ENCODE results near the gene UFL1. TPM values are rescaled to one million over a fixed set of nuclear protein-coding genes. Genes with fewer than 3 reads are reported as not detected.

UFL1 gene
- total and polyA plus RNA-seq, 2 experiments from 2014 or later = 9.0 to 9.9 TPM

DNA sequence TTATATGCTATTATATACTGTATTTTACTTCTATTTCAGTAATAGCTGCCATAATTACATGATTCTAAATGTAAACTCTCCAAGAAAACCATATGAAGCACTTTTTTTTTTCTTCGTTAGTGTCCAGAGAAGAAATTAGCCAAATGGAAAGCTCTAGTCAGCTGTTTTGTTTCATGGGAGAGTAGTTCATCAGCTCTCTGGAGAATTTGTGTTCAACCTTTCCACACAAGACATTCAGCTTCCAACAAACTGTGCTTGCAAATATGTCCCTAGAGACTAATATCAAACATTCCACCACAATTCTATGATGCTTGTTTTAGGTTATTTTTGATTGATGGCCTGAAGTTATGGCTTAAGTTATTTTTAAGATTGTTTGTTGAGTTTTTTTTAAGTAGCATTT, 60.8 kb downstream of the UFL1 start:
- Histone ChIP-seq H3K9me2 (ENCODE audit: insufficient read depth) (no peaks in the 10 kb centered on the region), H3K79me2 (replicated peaks; ENCODE audit: insufficient read depth) (no peaks in the 10 kb centered on the region), H3K36me3 (ENCODE audit: insufficient read depth) (no peaks in the 10 kb centered on the region), H3K4me3 (no peak overlapping the region), H3K27ac (ENCODE audit: low read depth) (no peak overlapping the region), H4K20me1 (replicated peaks; ENCODE audit: insufficient read depth) (no peaks in the 10 kb centered on the region), H3K27me3 (ENCODE audit: insufficient read depth) (no peaks in the 10 kb centered on the region), H3K4me2 (no peak overlapping the region), H3K4me1 (ENCODE audit: insufficient read depth) (no peaks in the 10 kb centered on the region), H3F3A (replicated peaks; ENCODE audit: low read depth) (no peaks in the 10 kb centered on the region), H2AFZ (no peak overlapping the region)
- Mint-ChIP-seq H3K36me3 (ENCODE audit: low read depth) (no peaks in the 10 kb centered on the region), H3K9me3 (no peaks in the 10 kb centered on the region), H3K27ac (no peak overlapping the region), H3K4me3 (no peak overlapping the region), H3K27me3 (ENCODE audit: insufficient read depth, low read depth, poor library complexity) (no peaks in the 10 kb centered on the region), H3K4me1 (no peaks in the 10 kb centered on the region)
- ATAC-seq = no peak
- no peak for DNase-seq (ENCODE audit: low spot score)
- no peak for TF ChIP-seq EZH2phosphoT487 (IDR thresholded peaks at IDR 0.05; ENCODE audit: unreplicated experiment)
- no peak for TF ChIP-seq STAT1 (IDR thresholded peaks at IDR 0.05; ENCODE audit: unreplicated experiment)
- TF ChIP-seq JUNB (IDR thresholded peaks at IDR 0.05; ENCODE audit: unreplicated experiment) = no peak
- TF ChIP-seq, protein P1, sequence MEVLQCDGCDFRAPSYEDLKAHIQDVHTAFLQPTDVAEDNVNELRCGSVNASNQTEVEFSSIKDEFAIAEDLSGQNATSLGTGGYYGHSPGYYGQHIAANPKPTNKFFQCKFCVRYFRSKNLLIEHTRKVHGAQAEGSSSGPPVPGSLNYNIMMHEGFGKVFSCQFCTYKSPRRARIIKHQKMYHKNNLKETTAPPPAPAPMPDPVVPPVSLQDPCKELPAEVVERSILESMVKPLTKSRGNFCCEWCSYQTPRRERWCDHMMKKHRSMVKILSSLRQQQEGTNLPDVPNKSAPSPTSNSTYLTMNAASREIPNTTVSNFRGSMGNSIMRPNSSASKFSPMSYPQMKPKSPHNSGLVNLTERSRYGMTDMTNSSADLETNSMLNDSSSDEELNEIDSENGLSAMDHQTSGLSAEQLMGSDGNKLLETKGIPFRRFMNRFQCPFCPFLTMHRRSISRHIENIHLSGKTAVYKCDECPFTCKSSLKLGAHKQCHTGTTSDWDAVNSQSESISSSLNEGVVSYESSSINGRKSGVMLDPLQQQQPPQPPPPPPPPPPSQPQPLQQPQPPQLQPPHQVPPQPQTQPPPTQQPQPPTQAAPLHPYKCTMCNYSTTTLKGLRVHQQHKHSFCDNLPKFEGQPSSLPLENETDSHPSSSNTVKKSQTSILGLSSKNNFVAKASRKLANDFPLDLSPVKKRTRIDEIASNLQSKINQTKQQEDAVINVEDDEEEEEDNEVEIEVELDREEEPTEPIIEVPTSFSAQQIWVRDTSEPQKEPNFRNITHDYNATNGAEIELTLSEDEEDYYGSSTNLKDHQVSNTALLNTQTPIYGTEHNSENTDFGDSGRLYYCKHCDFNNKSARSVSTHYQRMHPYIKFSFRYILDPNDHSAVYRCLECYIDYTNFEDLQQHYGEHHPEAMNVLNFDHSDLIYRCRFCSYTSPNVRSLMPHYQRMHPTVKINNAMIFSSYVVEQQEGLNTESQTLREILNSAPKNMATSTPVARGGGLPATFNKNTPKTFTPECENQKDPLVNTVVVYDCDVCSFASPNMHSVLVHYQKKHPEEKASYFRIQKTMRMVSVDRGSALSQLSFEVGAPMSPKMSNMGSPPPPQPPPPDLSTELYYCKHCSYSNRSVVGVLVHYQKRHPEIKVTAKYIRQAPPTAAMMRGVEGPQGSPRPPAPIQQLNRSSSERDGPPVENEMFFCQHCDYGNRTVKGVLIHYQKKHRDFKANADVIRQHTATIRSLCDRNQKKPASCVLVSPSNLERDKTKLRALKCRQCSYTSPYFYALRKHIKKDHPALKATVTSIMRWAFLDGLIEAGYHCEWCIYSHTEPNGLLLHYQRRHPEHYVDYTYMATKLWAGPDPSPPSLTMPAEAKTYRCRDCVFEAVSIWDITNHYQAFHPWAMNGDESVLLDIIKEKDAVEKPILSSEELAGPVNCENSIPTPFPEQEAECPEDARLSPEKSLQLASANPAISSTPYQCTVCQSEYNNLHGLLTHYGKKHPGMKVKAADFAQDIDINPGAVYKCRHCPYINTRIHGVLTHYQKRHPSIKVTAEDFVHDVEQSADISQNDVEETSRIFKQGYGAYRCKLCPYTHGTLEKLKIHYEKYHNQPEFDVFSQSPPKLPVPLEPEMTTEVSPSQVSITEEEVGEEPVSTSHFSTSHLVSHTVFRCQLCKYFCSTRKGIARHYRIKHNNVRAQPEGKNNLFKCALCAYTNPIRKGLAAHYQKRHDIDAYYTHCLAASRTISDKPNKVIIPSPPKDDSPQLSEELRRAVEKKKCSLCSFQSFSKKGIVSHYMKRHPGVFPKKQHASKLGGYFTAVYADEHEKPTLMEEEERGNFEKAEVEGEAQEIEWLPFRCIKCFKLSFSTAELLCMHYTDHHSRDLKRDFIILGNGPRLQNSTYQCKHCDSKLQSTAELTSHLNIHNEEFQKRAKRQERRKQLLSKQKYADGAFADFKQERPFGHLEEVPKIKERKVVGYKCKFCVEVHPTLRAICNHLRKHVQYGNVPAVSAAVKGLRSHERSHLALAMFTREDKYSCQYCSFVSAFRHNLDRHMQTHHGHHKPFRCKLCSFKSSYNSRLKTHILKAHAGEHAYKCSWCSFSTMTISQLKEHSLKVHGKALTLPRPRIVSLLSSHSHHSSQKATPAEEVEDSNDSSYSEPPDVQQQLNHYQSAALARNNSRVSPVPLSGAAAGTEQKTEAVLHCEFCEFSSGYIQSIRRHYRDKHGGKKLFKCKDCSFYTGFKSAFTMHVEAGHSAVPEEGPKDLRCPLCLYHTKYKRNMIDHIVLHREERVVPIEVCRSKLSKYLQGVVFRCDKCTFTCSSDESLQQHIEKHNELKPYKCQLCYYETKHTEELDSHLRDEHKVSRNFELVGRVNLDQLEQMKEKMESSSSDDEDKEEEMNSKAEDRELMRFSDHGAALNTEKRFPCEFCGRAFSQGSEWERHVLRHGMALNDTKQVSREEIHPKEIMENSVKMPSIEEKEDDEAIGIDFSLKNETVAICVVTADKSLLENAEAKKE (CRISPR knock-in tag; IDR thresholded peaks at IDR 0.05) = no peak
- TF ChIP-seq ZNF331 (CRISPR knock-in tag; IDR thresholded peaks at IDR 0.05; ENCODE audit: low read depth) = no peak
- TF ChIP-seq POLR2AphosphoS5 (IDR thresholded peaks at IDR 0.05; ENCODE audit: low read depth) = no peak
- TF ChIP-seq, protein P2, sequence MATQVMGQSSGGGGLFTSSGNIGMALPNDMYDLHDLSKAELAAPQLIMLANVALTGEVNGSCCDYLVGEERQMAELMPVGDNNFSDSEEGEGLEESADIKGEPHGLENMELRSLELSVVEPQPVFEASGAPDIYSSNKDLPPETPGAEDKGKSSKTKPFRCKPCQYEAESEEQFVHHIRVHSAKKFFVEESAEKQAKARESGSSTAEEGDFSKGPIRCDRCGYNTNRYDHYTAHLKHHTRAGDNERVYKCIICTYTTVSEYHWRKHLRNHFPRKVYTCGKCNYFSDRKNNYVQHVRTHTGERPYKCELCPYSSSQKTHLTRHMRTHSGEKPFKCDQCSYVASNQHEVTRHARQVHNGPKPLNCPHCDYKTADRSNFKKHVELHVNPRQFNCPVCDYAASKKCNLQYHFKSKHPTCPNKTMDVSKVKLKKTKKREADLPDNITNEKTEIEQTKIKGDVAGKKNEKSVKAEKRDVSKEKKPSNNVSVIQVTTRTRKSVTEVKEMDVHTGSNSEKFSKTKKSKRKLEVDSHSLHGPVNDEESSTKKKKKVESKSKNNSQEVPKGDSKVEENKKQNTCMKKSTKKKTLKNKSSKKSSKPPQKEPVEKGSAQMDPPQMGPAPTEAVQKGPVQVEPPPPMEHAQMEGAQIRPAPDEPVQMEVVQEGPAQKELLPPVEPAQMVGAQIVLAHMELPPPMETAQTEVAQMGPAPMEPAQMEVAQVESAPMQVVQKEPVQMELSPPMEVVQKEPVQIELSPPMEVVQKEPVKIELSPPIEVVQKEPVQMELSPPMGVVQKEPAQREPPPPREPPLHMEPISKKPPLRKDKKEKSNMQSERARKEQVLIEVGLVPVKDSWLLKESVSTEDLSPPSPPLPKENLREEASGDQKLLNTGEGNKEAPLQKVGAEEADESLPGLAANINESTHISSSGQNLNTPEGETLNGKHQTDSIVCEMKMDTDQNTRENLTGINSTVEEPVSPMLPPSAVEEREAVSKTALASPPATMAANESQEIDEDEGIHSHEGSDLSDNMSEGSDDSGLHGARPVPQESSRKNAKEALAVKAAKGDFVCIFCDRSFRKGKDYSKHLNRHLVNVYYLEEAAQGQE (IDR thresholded peaks at IDR 0.05; ENCODE audit: unreplicated experiment) = no peak
- TF ChIP-seq ZNF114 (CRISPR knock-in tag; IDR thresholded peaks at IDR 0.05) = no peak
- TF ChIP-seq EZH2 (IDR thresholded peaks at IDR 0.05; ENCODE audit: low read depth, unreplicated experiment) = no peak
- TF ChIP-seq NANOG (IDR thresholded peaks at IDR 0.05; ENCODE audit: borderline replicate concordance) = no peak
- TF ChIP-seq, protein P3, sequence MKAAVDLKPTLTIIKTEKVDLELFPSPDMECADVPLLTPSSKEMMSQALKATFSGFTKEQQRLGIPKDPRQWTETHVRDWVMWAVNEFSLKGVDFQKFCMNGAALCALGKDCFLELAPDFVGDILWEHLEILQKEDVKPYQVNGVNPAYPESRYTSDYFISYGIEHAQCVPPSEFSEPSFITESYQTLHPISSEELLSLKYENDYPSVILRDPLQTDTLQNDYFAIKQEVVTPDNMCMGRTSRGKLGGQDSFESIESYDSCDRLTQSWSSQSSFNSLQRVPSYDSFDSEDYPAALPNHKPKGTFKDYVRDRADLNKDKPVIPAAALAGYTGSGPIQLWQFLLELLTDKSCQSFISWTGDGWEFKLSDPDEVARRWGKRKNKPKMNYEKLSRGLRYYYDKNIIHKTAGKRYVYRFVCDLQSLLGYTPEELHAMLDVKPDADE (IDR thresholded peaks at IDR 0.05) = no peak
- TF ChIP-seq CREB1 (CRISPR knock-in tag; IDR thresholded peaks at IDR 0.05; ENCODE audit: low read depth) = no peak

All from GM23338 (cell line).